SU-DHL-6 (cell line): ENCODE measurements around the gene CACNA2D4.

ENCODE experiments used
- CTCF ChIP-seq: fragments of 200-600 bp; sonication (generic); IDR thresholded peaks from one replicate; pipeline ENCODE4 v1.5.1; 2017; ENCODE audit warnings: antibody characterized with exemption, mild to moderate bottlenecking, low read length, moderate library complexity; ENCODE audit not compliant: insufficient read depth, poor library complexity, severe bottlenecking
- EZH2phosphoT487 ChIP-seq: fragments of 200-600 bp; sonication (generic), shearing (Covaris generic); conservative IDR thresholded peaks from 2 replicates; pipeline ENCODE4 v1.6.1; 2018; ENCODE audit warnings: mild to moderate bottlenecking, antibody characterized with exemption, low read length, moderate library complexity, mixed read lengths

- TF ChIP-seq CTCF (no peak), EZH2phosphoT487 (no peak)
Measured at GRCh38 chr12:1821805-1822204, 96.6 kb downstream of the CACNA2D4 start.
